A549 treated with GW870086 at 1 μM for 4 hours (cell line): ENCODE data around the gene MYCL. TPM values are rescaled to one million over a fixed set of nuclear protein-coding genes. Genes with fewer than 3 reads are reported as not detected.

ENCODE experiments used
- total RNA-seq: library from RNA; stranded (reverse); fragments of 200-300 nt; extraction: Qiagen RNA extraction; gene quantifications from 5 replicates; pipeline ENCODE4 v1.2.3, GENCODE V29; 2022; ENCODE audit warnings: low read depth

MYCL gene
- total RNA-seq, result 1.3 to 1.7 TPM (median 1.5 TPM) in 5 replicates

DNA sequence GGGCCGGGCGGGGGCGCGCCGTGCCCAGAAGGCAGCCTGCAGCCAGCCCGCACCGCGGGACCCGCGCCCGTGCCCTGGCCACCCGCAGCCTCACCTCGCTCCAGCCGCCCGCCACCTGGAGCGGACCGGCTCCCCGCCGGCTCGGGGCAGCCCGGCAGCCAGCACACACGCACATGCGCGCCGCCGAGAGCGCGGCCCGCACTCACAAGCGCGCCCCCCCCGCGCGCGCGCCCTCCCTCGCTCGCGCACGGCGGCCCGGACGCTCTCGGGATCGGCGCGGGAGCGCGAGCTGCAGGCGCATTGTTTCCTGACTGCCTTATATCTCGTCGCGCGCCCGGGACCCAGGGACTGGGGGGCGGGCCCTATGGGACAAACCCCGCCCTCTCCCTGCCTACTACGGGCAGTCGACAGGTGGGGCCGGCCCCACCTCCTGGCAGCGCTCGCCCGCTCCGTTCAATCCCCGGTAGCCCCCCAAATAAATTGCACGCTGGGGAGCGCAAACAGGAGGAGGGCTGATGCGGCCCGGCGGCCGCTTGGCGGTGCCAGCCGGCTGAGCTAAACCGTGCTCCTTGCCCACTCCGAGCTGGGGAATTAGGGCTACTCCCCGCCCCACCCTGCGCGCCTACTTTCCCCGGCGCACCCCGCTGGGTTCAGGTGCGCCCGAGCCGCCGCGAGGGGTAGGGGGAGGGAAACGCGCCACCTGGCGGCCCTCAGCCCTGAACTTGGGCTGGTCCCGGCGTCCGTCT, at the start of gene MYCL:
Gene MYCL (minus strand): TSS at position 204 of the 746 bp plus-strand sequence. CDS start 483 bp downstream, outside the sequence.

Other genes starting within 250 kb of the MYCL start
- not detected in 5 replicates for gene NT5C1A, start 229.8 kb downstream of the MYCL start, total RNA-seq
- 0.30 to 0.36 TPM (median 0.34 TPM) in 5 replicates for gene HPCAL4, start 210.5 kb downstream of the MYCL start, total RNA-seq
- 40.7 to 42.9 TPM (median 41.6 TPM) in 5 replicates for gene PPIE, start 163.0 kb downstream of the MYCL start, total RNA-seq
- 0.49 to 0.97 TPM (median 0.63 TPM) in 5 replicates for gene OXCT2, start 130.6 kb downstream of the MYCL start, total RNA-seq
- 4.4 to 5.5 TPM (median 5.0 TPM) in 5 replicates for gene BMP8B, start 113.1 kb downstream of the MYCL start, total RNA-seq
- gene TRIT1, start 18.4 kb downstream of the MYCL start, total RNA-seq, result 13.7 to 17.7 TPM (median 16.3 TPM) in 5 replicates
- gene MFSD2A, start 53.2 kb upstream of the MYCL start, total RNA-seq, result 4.5 to 6.2 TPM (median 5.5 TPM) in 5 replicates
- 211 to 268 TPM (median 244 TPM) in 5 replicates for gene CAP1, start 138.8 kb upstream of the MYCL start, total RNA-seq
- 58.9 to 71.8 TPM (median 63.8 TPM) in 5 replicates for gene PPT1, start 195.3 kb upstream of the MYCL start, total RNA-seq